ENCODE data around the gene FRMD6. TPM values are rescaled to one million over a fixed set of nuclear protein-coding genes. Genes with fewer than 3 reads are reported as not detected.
A peak's percentile ranks its signal among the peaks of the same experiment; 100 is the strongest.

Gene FRMD6
- total RNA-seq, result 10.0 TPM
- long read RNA-seq, full-length matches to known transcripts, result 8 of 17 reads
- long read RNA-seq, partial matches to known transcripts, result 5 of 17 reads
- long read RNA-seq, other reads (novel, unspliced or antisense), result 4 of 17 reads

DNA sequence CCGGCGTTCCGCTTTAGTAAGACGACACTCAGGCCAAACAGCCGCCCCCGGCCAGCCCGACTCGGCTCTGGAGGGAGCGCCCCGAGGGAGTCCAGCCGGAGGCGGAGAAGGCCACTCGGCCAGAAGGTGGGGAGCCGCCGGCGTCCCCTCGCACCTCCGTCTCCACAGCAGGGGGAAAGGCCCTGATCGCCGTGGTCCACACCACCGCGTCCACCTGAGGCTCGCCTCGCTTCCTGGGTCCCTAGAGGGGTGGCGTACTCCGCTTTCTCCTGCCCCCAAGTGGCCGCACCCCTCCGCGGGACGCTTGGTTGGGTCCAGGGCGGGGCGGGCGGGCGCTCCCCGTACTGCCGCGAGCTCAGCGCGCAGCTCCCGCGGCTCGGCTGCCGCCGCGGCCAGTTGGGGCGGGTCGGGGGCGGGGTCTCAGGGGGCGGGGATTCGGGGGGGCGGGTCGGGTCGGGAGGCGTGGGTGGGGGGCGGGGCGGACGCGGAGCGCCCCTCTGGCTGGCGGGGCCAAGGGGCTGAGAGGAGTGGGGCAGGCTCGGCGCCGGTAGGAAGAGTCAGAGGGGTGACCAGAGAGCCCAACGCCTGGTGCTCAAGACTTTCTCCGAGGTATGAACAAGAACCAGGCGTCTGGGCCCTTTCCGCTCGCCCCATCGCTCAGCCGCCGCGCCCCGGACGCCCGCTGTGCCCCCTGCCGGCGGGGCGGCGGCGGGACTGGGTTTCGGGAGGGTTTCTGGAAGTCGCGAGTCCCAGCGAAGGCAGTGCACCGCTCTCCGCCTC, at the start of gene FRMD6:
Gene FRMD6 (plus strand): TSS at position 523 of the 780 bp plus-strand sequence. CDS start 37,927 bp downstream, outside the sequence.
- Histone ChIP-seq H3K4me3 (peak within 1 kb of the TSS; percentile 79), H3K27me3 (ENCODE audit: low read depth) (no peaks in the 10 kb centered on the region), H3K36me3 (no peaks in the 10 kb centered on the region), H3K4me1 (peaks cover 25% of the 10 kb centered on the region), H3K9me3 (no peaks in the 10 kb centered on the region), H3K27ac (peak within 1 kb of the TSS; percentile 96)
- intact Hi-C loops (cut with DNase I), result no loop called here
- TF ChIP-seq, protein P1, sequence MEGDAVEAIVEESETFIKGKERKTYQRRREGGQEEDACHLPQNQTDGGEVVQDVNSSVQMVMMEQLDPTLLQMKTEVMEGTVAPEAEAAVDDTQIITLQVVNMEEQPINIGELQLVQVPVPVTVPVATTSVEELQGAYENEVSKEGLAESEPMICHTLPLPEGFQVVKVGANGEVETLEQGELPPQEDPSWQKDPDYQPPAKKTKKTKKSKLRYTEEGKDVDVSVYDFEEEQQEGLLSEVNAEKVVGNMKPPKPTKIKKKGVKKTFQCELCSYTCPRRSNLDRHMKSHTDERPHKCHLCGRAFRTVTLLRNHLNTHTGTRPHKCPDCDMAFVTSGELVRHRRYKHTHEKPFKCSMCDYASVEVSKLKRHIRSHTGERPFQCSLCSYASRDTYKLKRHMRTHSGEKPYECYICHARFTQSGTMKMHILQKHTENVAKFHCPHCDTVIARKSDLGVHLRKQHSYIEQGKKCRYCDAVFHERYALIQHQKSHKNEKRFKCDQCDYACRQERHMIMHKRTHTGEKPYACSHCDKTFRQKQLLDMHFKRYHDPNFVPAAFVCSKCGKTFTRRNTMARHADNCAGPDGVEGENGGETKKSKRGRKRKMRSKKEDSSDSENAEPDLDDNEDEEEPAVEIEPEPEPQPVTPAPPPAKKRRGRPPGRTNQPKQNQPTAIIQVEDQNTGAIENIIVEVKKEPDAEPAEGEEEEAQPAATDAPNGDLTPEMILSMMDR (IDR thresholded peaks at IDR 0.05), result peak; percentile 81
- DNase-seq, result peak; percentile 88
- ATAC-seq, result peak; percentile 96 to 97

DNA sequence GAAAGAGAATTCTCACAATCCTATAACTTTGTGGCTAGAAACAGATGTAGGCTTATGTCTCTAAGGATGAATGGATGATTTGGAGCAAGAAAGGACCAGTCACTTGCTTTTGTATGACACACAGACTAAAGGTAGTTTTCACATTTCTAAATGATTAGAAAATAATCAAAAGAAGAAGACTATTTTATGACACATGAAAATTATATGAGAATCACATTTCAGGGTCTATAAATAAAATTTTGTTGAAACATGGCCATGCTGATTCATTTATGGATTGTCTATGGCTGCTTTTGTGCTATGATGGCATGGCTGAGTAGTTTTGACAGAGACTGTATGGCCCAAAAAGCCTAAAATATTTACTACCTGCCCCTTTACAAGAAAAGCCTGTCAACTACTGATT, 49.4 kb upstream of the FRMD6 start:
- Histone ChIP-seq H3K36me3 (no peaks in the 10 kb centered on the region), H3K9me3 (no peaks in the 10 kb centered on the region), H3K27me3 (ENCODE audit: low read depth) (no peaks in the 10 kb centered on the region), H3K4me1 (no peaks in the 10 kb centered on the region), H3K27ac (no peak overlapping the region), H3K4me3 (no peak overlapping the region)
- no peak for DNase-seq
- ATAC-seq, result no peak
- TF ChIP-seq, protein P1 (IDR thresholded peaks at IDR 0.05), result no peak
- intact Hi-C loops (cut with DNase I), result no loop called here

DNA sequence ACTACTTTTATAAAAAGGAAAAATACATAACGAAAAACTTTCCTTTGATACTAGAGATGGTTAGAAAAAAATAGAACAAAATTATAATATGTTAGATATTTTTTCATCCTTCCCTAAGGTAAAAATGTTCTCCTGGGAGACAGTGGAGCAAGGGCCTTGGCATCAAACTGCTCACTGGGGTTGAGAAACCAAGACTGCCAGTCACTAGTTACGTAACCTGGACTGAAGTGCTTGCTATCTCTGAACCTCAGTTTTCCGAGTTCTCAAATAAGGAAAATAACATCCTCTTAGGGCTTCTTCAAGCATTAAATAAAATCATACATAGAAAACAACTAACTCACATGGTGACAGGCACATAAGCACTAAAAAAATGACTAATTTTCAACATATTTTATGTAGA, 48.2 kb upstream of the FRMD6 start:
- ATAC-seq, result no peak

DNA sequence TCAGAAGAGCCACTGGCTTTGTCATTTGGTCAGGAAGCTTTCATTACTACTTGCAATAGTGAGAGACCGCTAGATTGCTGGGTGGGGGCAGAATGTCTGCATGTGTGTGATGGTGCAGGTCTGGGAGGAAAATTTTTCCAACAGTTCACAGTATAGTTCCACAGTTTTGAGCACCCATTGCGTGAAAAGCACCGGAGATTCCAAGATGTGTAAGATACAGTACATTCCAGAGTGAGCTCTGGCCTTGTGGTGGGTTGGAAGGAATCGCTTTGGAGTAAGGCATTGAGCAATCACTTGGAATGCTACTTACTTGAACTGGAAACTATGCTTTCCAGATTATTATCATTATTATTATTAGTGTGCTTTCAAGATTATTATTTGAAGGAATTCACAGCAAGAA, 47.6 kb upstream of the FRMD6 start:
- TF ChIP-seq, protein P1 (IDR thresholded peaks at IDR 0.05), result no peak
- DNase-seq, result no peak
- no peak overlapping the region for H3K4me3 ChIP-seq
- intact Hi-C loops (cut with DNase I), result no loop called here
- no peaks in the 10 kb centered on the region for H3K4me1 ChIP-seq
- H3K27me3 ChIP-seq (ENCODE audit: low read depth), result no peaks in the 10 kb centered on the region
- H3K9me3 ChIP-seq, result no peaks in the 10 kb centered on the region
- ATAC-seq, result peak in 1 of 2 donors; percentile 45
- no peaks in the 10 kb centered on the region for H3K36me3 ChIP-seq
- H3K27ac ChIP-seq, result no peak overlapping the region

More for the DNA sequence above, 48.2 kb upstream of the FRMD6 start:
- TF ChIP-seq, protein P1 (IDR thresholded peaks at IDR 0.05), result no peak
- H3K4me1 ChIP-seq, result no peaks in the 10 kb centered on the region
- H3K27ac ChIP-seq, result no peak overlapping the region
- intact Hi-C loops (cut with DNase I), result no loop called here
- no peak for DNase-seq
- H3K9me3 ChIP-seq, result no peaks in the 10 kb centered on the region
- H3K36me3 ChIP-seq, result no peaks in the 10 kb centered on the region
- no peaks in the 10 kb centered on the region for H3K27me3 ChIP-seq (ENCODE audit: low read depth)
- H3K4me3 ChIP-seq, result no peak overlapping the region

DNA sequence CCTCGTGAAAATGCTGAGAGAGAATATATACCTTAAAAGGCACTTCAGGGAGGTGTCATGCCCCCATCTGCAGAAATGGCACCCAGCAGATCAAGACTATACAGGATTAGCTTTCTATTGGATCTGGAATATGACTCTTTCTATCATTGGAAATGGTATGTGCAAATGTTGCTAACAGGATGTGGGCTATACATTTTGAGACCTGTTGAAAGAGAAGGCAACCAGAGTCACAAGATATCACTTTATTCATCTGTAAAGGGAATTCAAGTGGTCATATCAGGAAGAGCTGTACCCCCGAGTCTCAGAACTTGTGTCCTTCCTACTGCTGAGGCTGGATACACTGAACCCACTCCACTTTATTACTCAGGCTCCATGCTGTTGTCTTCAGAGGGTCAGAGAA, 46.1 kb upstream of the FRMD6 start:
- Histone ChIP-seq H3K9me3 (no peaks in the 10 kb centered on the region), H3K27me3 (ENCODE audit: low read depth) (no peaks in the 10 kb centered on the region), H3K4me3 (no peak overlapping the region), H3K27ac (no peak overlapping the region), H3K36me3 (no peaks in the 10 kb centered on the region), H3K4me1 (no peaks in the 10 kb centered on the region)
- no peak for ATAC-seq
- TF ChIP-seq, protein P1 (IDR thresholded peaks at IDR 0.05), result no peak
- intact Hi-C loops (cut with DNase I), result no loop called here
- no peak for DNase-seq

Measured in lower lobe of right lung (tissue), 2 donors.